Stomach (tissue), 4 donors: ENCODE measurements around the gene NLN.

Experiments used
- EP300 ChIP-seq: sonication (generic); formaldehyde crosslinking; IDR thresholded peaks from one replicate; pipeline ENCODE4 v1.6.1; 2017; ENCODE audit warnings: antibody characterized with exemption
- POLR2A ChIP-seq, 4 donors: fragments of 450-650 bp; IDR thresholded peaks; one replicate each; pipeline ENCODE4 v1.6.1; 2016; ENCODE audit warnings: antibody characterized with exemption in 4 of 4, control low read depth in 2 of 4, mild to moderate bottlenecking in 1 of 4, moderate library complexity in 1 of 4
- POLR2AphosphoS5 ChIP-seq, 3 donors: sonication (generic); formaldehyde crosslinking; IDR thresholded peaks; one replicate each; pipeline ENCODE4 v1.6.1; 2016; ENCODE audit warnings: antibody characterized with exemption in 3 of 3
- TF ChIP-seq, protein P1 (sequence below), 7 experiments: fragments of 450-650 bp in 4 of 7; fragments of 200-600 bp in 3 of 7; sonication (generic) in 3 of 7; IDR thresholded peaks; one replicate each; pipeline ENCODE4 v1.5.1; 2016 to 2019; ENCODE audit warnings: antibody characterized with exemption in 7 of 7, control low read depth in 2 of 7, mild to moderate bottlenecking in 1 of 7

DNA sequence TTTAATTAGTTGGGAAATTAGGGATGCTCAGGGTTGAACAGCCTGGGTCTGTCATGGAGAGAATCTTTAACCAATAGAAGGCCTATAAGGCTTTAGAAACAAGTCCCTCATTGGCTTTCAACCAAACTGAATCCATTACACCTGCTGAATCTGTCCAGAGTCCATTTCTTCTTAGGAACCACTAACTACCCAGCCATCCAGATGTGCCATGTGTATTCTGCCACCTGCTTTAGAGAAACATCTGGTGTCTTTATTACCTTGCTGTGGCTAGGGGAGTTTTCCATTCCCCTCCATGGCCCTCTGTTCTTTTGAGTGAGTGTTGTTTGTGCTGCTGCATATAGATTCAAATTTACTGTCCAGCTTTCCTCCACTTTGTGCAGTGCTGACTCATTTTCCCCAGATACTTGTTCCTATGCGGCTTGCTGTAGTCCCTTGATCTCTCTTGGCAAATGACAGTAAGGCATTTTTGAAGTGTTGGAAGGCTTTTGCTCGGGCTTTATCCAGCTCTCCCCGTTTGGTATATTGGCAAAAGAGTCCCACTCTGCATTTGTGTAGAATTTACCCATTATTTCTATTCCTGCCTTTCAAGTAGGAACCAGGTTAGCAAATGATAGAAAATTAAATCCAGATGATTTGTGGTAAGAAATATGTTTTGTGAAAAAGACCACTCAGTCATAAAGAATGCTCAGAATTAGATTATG is 54.6 kb downstream of the NLN start:
- TF ChIP-seq, protein P1, sequence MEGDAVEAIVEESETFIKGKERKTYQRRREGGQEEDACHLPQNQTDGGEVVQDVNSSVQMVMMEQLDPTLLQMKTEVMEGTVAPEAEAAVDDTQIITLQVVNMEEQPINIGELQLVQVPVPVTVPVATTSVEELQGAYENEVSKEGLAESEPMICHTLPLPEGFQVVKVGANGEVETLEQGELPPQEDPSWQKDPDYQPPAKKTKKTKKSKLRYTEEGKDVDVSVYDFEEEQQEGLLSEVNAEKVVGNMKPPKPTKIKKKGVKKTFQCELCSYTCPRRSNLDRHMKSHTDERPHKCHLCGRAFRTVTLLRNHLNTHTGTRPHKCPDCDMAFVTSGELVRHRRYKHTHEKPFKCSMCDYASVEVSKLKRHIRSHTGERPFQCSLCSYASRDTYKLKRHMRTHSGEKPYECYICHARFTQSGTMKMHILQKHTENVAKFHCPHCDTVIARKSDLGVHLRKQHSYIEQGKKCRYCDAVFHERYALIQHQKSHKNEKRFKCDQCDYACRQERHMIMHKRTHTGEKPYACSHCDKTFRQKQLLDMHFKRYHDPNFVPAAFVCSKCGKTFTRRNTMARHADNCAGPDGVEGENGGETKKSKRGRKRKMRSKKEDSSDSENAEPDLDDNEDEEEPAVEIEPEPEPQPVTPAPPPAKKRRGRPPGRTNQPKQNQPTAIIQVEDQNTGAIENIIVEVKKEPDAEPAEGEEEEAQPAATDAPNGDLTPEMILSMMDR (IDR thresholded peaks at IDR 0.05) = no peak
- TF ChIP-seq EP300 = no peak
- TF ChIP-seq POLR2A (IDR thresholded peaks at IDR 0.05) = no peak
- TF ChIP-seq POLR2AphosphoS5 (IDR thresholded peaks at IDR 0.05) = no peak
